Measurements from ENCODE around the gene PPP1R7.

Gene PPP1R7

DNA sequence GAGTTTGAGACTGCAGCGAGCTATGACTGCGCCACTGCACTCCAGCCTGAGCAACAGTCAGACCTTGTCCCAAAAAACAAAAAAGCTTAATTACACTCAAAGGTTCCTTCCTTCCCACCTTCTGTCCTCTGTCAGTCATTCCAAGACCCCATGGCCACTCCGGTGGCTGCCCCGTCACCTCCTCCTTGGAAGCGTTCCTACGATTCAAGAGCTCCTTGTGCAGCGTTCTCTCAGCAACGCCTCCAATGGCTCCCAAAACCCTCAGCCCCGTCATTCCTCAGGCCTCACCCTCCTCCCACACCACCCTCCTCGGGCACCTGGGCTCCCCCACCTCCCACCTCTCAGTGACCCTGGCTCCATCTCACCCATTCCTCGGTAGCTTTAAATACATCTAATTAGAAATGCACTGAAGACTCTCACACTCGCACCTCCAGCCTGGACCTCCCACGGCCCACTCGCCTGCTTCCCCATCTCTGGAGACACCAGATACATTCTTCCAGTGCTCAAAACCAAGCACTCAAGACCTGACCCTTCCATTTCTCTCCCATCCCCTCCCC is 9.0 kb upstream of the PPP1R7 start:
- DNase-seq: no peak

DNA sequence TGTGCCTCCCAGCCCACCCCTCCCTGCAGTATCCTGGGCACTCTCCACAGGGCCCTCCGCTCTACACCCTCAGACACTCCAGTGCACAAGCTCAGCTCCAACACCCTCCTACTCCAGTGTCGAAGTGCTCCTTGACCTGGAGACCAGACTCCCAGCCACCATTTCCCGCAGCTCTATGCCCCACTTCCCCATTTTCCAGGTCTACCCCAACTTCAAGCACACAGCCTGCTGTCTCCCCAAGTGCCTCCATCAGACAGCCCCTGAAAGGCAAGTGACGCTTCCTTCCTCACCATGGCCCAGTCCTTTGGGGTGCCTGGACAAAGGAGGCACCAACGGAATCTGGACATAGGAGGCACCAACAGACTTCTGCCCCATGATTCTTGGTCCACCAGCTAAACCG is 8.2 kb upstream of the PPP1R7 start:
- no peak for DNase-seq

DNA sequence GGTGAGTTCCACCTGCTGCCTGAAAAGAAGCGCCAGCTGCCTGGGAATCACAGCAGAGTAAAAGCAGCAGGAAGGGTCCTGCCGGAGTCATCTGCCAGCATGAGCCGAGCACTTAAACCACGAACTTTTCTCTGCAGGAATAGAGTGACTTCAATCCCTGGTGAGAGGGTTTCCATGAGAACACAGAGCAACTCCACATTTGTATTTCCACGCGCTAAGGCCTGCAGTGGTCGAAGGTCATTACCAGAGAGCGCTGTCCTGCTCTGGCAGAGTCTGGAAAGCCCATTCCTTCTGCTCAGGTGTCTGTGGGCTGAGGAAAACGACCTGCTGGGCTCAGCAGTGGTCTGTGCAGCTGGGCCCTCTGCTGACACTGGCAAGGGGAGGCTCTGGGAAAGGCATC is 7.7 kb upstream of the PPP1R7 start:
- DNase-seq: no peak

DNA sequence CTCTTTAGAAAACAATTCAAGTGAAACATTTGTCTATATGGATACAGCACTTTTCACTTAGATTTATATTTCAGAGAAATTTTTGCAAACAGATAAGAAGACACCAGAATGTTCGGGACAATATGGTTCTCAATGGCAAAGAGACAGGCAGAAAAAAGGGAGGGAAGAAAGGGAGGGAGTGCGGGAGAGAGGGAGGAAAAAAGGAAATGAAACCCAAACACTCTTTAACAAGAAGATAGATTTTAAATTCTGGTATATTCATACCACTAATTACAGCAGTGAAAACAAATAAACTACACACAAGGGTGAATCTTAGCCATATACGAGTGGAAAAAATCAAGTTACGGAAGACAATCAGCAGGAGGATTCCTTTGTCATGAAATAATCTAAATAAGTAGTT is 4.0 kb upstream of the PPP1R7 start:
- no peak for DNase-seq

DNA sequence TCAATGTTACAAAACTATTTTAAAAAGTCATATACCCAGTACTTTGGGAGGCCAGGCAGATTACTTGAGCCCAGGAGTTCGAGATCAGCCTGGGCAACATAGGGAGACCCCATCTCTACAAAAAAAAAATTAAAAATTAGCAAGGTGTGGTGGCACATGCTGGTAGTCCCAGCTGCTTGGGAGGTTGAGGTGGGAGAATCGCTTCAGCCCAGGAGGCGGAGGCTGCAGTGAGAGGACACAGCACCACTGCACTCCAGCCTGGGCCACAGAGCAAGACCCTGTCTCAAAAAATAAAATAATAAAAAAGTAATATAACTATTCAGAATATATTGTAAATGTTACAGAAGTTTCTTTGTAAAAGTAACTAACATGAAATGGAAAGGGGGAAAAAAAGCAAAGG is 2.9 kb upstream of the PPP1R7 start:
- DNase-seq: no peak

DNA sequence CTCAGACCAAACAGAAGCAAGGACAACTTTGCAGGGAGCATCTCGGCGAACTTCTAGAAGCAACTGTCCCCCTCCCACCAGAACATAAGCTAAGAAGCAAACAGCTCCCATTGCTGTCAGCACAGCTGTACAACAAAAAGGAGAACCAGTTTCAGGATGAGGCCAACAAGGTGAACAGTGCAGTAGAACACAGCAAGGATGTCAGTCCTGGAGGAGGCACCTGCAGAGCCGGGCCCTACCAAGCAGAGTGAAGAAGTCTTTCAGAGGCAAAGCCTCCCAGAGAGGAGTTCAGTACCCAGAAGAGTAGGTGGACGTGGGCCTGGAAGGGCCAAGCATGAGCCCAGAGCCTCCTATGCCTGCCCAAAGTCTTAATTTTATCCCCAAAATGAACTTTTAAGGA is 2.0 kb upstream of the PPP1R7 start:
- no peak for DNase-seq

DNA sequence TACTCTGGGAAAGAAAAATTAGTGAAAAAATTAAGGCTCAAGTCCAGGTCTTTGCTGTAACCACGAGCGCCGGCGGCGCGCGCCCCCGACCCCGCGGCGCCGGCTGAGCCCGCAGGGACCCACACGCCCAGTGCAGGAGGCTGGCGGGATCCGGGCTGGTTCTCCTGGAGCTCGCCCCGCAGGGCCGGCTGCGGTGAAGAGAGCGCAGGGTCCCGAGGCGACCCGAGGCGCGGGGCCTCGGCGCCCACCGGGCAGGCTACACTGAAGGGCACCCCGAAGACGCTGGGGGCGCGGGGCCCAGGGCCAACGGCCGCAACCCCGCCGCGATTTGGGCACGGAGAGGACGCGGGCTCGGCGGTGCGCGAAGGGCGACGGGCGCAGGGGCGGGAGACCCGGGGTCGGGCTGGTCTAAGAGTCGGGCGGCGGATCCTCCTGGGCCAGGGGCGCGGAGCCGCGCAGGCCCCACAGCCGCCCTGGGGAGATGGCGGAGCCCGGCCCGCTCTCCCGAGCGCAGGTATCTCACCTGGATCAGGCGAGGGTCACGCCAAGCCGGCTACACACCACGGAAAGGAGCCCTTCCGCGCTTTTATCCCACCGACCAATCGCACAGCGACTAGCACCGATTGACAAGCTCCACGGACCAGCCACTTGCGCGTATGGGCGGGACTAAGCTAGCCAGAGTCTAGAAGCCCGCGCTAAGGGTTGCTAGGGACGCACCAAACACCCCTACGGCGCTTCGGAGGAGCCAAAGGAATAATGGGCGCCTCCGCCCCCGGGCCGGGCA is 1.2 kb upstream of the PPP1R7 start, which contains the start of gene PASK:
Gene PASK, minus strand, starts transcription at position 582 of the 784 bp plus-strand sequence. CDS start 6,440 bp downstream, outside the sequence.
- DNase-seq: peak; percentile 95

DNA sequence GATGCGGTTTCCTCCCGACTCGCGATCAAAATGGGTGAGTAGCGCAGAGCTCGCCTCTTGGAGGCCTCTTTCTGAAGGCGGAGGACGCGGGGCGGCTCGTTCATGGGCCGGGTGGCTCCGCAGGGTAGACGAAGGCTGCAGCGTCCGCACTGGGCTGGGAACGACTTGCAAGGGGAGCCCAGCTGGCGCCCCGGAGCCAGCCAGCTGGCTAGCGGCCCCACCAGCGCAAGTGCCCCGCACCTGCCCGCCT is 667 bp upstream of the PPP1R7 start:
- no peak for DNase-seq

DNA sequence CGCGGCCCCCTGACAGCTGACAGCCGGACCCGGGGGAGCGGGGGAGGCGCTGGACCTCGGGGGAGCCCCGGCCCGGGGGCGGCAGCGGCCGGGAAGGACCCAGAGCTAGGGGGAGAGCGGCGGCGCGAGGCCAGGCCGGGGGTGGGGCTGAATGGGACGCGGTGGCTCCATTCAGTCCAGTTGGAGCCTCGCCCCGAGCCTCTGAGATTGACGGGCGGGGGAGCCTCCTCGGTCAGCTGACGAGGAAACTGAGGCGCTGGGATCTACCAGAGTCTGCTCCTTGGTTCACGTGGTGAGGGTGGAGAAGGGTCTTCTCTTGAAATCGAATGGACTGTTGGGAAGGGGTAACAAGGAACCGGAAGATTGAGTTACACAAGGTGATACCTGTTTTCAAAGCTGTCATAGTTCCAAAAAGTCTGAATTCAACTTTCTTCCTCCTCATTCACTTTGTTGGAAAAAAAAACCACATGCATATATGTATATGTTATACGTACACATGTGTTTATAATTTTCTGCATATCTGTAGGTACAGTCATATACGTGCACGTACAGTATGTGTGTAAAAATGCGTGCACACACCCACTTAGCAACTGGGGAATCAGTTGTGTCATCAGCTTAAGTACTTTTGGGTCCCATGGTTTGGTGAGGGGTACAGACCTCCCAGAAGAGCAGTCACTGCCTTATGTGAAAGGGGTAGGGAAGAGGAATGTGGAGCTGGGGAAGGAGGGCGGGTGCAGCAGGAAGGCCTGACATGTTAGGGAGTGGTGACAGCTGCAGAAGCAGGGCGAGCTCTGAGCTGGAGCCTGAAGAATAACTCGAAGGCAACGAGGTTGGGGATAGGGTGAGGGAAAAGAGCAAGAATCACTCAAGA is 628 bp downstream of the PPP1R7 start:
- DNase-seq: no peak

DNA sequence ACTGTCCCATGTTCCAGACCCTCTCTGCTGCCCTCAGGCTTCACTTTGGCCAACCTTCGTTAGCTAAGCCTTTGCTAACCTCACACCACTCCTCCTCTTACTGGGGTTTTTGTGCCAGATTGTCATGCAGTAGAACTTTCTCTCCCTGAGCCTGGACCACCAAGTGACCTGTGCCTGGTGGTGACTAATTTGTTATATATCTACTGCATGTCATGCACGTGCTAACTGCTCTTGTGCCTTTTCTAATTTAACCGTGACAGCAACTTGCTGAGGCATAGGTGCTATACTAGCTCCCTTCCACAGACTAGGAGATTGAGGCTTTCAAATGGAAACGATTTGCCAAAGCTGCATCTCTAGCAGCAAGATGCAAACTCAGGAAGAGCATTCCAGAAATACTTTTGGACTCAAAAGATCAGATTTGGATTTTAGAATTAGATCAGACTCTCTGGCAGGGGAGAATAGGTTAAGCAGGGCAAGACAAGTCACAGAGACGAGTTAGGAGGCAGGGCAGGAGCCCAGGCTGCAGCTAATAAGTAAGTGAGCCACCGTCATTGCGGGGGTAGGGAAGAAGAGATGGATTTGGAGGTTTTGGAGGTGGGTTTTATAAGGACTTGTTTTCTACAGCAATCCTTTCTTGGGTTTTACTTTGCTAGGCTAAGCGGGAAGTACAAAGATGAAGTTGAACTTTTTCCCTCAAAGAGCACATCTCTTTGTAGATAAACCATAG is 1.8 kb downstream of the PPP1R7 start:
- no peak for DNase-seq

DNA sequence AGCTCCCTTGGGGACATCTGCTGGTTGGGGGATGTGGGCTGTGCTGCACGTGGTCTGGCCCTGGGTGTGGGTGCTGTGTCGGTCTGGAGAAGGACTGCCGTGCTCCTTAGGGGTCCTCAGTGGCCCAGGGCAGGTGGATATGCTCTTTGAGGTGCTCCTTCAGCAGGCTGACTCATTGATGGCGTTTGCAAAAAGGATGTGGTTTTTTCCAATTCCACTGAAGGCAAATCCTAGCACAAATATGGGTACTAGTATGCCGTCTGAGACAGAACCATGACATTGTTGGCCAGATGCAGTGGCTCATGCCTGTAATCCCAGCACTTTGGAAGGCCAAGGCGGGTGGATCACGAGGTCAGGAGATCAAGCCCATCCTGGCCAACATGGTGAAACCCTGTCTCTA is 3.3 kb downstream of the PPP1R7 start:
- DNase-seq: no peak

DNA sequence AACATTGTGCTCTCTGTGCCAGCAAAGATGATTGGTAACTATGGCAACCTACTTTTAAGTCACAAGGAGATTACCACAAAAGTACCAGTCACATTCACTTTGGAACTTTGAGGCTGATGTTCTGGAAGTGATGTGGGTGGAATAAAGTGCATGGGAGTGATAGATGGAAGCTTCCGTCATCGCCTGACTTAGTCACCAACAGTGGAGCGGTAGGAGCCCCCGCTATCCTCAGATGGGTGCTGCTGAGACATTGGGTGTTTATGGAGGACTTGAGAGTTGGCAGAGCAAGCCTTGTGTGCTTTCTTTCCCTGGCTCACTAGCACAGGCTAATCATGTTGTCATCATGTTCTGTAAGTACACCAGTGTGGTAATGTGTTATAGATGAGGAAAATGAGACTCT is 4.6 kb downstream of the PPP1R7 start:
- no peak for DNase-seq

DNA sequence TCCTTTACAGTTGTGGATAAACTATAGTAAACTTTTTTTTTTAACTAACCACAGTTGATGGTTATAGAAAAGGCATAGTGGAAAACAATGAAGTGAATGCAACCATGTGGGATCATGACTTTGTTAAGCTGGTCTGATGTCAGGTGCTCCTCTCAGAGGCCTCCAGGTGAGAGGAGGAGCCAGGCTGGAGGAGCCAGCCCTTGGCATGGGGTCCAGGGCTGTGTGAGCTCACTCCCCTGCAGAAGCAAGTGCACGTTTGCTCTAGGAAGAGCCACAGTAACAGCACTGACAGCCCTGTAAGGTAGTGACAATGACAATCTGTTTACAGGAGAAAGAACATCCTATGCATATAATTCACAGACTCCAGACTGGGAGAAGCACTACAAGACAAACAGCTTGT is 5.7 kb downstream of the PPP1R7 start:
- no peak for DNase-seq

DNA sequence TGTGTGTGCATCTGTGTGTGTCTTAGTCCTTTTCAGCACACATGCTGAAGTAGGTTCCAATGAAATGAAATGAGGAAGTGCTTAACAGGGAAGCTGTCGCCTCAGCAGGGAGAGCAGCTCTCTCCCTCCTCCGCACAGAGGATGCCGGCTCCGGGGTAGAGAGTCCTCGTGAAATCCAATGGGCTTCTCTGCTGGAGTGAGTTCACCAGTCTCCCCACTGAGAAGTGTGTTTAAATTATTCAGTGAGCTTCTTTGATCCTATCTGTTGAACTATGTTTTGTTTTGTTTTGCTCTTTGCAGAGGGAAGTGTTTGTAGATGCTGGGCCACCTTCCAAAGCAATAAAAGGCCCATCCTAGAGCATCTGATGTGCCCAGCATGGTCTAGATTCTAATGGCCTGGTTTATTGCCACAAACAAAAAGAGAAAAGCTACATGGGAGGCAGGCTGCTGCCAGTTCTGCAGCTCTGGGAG is 6.7 kb downstream of the PPP1R7 start:
- no peak for DNase-seq

DNA sequence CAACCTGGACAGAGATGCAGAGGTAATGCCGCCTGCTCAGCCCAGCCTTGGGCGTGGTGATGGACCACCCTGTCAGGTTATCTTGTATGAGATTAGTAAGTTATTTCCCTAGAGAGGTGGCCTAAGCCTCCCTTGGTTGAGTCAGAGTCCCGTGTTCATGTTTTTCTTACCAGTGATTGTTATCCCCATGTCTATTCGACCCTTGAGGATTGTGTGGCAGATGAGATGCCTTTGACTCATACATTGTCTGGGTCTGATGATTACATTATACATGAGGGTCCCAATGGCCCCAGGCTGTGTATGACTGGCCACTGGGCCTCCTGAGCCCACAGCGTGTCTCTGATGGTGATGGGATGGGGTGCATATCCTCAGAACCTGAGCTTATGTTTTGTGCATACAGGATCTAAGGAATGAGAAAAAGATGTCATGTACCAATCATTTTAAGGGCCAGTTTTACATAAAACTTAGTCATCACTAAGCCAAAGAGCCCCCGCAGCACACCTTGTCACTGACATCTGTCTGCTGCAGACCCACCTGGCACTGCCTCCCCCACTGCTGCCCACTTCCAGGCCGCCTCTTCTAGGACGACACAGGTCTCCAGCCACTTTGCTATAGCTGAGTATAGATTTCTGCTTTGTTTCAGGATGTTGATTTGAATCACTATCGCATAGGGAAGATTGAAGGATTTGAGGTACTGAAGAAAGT is 7.7 kb downstream of the PPP1R7 start:
- no peak for DNase-seq

DNA sequence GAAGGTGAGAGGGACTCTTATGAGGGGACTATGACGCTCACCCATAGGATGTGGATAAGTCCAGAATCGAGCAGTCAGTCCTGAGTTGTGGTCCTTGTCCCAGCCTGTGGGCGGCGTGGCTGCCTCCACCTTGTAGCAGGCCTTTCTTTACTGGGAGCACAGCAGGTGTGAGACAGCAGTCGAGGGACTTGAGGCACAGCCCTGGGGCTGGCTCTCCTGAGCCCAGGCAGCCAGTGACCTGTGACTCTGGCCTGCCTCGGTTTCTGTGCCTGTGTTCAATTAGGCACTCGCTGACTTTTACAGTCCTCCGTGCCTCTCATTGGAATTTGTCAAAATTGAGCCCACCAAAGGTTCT is 8.3 kb downstream of the PPP1R7 start:
- no peak for DNase-seq

DNA sequence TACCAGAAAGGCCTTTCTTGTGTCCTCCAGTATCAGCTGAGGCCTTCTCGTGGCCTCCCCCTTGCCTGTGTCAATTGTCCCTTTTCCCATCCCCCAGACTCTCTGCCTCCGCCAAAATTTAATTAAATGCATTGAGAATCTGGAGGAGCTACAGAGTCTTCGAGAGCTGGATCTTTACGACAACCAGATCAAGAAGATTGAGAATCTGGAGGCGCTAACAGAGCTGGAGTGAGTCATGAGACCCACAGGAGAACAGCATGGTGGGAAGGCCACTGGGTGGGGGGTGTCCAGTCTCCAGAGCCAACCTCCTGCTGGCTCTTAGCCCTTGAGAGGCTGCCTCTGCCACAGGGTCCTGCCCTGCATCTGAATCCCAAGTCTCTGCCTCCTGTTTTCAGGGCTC is 8.8 kb downstream of the PPP1R7 start:
- no peak for DNase-seq

DNA sequence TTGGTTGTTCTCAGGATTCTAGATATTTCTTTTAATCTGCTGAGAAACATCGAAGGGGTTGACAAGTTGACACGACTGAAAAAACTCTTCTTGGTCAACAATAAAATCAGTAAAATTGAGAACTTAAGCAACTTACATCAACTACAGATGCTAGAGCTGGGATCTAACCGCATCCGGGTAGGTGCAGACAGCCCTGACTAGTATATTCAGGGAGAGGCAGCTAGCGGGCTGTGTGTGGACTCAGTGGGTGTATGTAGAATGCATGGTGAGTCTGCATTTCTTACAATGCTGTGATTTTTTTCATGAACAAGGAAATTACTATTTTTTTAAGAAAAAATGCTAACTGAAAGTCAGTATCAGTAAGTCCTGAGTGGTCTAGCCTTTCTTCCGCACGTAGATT is 10.1 kb downstream of the PPP1R7 start:
- no peak for DNase-seq

DNA sequence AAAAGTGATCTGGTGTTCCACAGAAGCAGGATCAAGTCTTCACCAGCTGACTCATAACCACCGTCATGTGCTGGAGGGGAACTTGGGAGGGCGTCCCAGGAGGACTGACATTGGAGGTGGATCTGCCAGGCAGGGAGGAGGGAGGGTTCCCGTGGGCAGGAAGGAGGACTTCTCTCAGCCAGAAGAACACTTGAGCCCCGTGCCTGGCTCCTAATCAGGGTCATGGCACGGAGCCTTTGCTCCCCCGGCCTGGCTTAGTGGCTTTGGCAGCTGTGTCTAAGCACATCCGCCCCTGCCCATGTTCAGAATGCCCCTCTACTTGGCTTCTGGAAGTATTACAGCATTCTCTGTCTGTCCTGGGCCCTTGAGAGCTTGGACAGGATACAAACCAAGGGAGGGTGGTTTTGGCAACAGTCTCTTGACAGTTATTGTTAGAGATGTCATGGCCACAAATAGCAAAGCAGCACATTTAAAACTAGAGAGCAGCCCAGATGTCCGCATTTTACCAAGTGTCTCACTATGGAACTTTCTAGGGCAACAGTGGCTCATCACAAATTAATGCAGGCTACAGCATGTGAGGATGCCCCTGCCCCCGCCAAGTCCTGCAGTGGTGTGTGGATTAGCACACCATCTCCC is 11.5 kb downstream of the PPP1R7 start:
- no peak for DNase-seq

DNA sequence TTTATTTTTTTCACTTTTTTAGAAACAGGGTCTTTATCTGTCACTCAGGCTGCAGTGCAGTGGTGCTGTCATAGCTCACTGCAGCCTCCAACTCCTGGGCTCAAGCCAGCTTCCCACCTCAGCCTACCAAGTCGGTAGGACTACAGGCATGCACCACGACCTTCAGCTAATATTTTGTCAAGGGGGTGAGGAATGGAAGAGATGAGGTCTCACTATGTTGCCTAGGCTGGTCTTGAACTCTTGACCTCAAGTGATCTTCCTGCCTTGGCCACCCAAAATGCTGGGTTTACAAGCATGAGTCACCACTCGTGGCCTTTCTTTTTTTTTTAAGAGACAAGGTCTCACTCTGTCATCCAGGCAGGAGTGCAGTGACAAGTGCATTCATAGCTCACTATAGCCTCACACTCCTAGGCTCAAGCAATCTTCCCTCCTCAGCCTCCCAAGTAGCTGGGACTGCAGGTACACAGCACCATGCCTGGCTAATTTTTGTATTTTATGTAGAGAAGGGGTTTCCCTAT is 13.4 kb downstream of the PPP1R7 start:
- no peak for DNase-seq

DNA sequence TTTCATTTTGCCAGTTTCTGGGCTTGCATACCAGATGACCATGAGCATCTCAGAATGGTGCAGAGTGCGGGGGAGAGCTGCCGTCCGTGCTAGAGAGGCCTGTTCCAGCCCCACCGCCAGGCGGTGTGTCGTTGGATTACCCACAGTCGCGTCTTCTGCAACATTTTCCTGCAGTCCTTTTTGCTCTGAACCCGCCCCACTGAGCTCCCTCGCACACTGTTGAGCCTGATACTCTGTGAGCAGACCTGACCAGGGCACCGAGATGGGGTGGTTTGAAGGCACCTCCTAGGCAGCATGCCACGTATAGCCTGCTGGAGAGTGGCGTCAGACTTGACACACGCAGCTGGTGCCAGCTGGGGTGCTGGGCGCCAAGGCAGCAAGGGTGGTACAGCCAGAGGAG is 18.1 kb downstream of the PPP1R7 start:
- no peak for DNase-seq

DNA sequence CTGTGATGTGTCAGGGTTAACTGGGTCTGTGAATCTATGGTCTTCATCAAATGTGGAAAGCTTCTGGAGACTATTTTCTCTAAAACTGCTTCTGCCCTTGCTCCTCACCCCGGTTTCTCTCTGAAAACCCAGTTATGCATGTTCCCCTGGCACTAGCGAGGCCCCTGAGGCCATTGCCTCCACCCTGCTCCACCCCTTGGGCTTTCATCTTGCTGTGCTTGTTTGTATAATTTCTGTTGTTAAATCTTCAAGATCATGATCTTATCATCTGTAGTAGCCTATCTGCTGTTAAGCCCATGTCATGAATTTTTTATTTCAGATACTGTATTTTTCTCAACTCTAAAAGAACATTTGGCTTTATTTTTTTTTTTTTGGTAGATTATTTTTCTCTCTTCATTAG is 23.3 kb downstream of the PPP1R7 start:
- DNase-seq: no peak
